Breast epithelium (tissue), 3 donors: ENCODE data around the gene SCG5.

Experiments used
- CTCF ChIP-seq, 3 donors: fragments of 450-650 bp; IDR thresholded peaks; one replicate each; pipeline ENCODE4 v1.5.1; 2016 to 2017; ENCODE audit warnings: antibody characterized with exemption in 3 of 3, mild to moderate bottlenecking in 3 of 3, moderate library complexity in 3 of 3
- POLR2A ChIP-seq: fragments of 450-650 bp; IDR thresholded peaks from one replicate; pipeline ENCODE4 v1.6.1; 2016; ENCODE audit warnings: antibody characterized with exemption, mild to moderate bottlenecking, moderate library complexity
- POLR2AphosphoS5 ChIP-seq, 3 donors: sonication (generic); formaldehyde crosslinking; IDR thresholded peaks; one replicate each; pipeline ENCODE4 v1.6.1; 2017; ENCODE audit warnings: antibody characterized with exemption in 3 of 3

DNA sequence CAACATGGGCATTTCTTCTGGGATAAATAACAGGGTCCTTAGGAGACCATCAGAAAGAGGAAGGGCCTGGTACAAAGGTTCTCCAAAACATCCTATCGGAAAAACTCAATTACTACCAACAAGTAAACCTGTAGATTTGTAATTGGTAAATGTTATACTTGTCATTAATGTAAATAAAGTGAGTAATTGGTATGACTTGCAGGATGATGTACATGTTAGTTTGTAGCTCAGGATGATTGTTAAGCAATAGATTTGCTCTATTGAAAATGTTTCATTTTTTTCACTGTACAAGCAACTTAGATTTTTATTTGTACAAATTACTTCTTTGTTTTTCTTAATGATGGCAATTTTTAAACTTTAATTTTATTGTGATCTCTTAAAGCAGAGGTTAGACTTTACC is 3.8 kb upstream of the SCG5 start:
- TF ChIP-seq POLR2A (no peak), CTCF (IDR thresholded peaks at IDR 0.05) (no peak), POLR2AphosphoS5 (IDR thresholded peaks at IDR 0.05) (no peak)
